ENCODE data around the gene LRRTM4. TPM values are rescaled to one million over a fixed set of nuclear protein-coding genes. Genes with fewer than 3 reads are reported as not detected.

The LRRTM4 gene
- polyA plus RNA-seq, 1 donor (not counting 4 experiments of a cell fraction or from before 2014, with no cell fraction given), result not detected

- FAIRE-seq, result no peak
- dilution Hi-C loops (cut with MboI; ENCODE audit: extremely low pct_ligation_motif_present, low sequenced_read_pairs), result no loop called here
- Histone ChIP-seq H3K4me1 (ENCODE audit: control insufficient read depth, extremely low read depth, insufficient read depth, low read length) (no peaks in the 10 kb centered on the region), H3K36me3 (ENCODE audit: control insufficient read depth in 2 of 2, extremely low read depth in 1 of 2, insufficient read depth in 2 of 2, low read length in 2 of 2) (no peaks in the 10 kb centered on the region), H3K4me2 (ENCODE audit: control insufficient read depth, extremely low read depth, insufficient read depth, low read depth, low read length) (no peak overlapping the region), H3K9me1 (ENCODE audit: control insufficient read depth, extremely low read depth, insufficient read depth, low read length) (no peaks in the 10 kb centered on the region), H3K4me3 (ENCODE audit: control insufficient read depth in 2 of 3, extremely low read depth in 1 of 3, insufficient read depth in 2 of 3, low read depth in 1 of 3, low read length in 3 of 3) (no peak overlapping the region), H3K27ac (ENCODE audit: control insufficient read depth, insufficient read depth, low read length) (no peak overlapping the region), H3K27me3 (ENCODE audit: control insufficient read depth, extremely low read depth, insufficient read depth, low read length) (no peaks in the 10 kb centered on the region), H3K9ac (ENCODE audit: control insufficient read depth, extremely low read depth, insufficient read depth, low read length) (no peak overlapping the region), H3K79me2 (ENCODE audit: control insufficient read depth, insufficient read depth, low read length) (no peaks in the 10 kb centered on the region), H4K20me1 (ENCODE audit: control insufficient read depth, extremely low read depth, insufficient read depth, low read length) (no peaks in the 10 kb centered on the region), H2AFZ (ENCODE audit: control insufficient read depth, low read length) (no peak overlapping the region), H3K9me3 (ENCODE audit: control insufficient read depth, low read depth, low read length) (no peaks in the 10 kb centered on the region)
- no peak for DNase-seq (ENCODE audit: low read depth, low spot score)
- TF ChIP-seq EZH2 (IDR thresholded peaks at IDR 0.05; ENCODE audit: low read length) (no peak), CTCF (optimal IDR thresholded peaks at IDR 0.05 in 1 of 3, IDR thresholded peaks at IDR 0.05 in 1 of 3, conservative IDR thresholded peaks at IDR 0.05 in 1 of 3; ENCODE audit: extremely low read depth in 1 of 3, insufficient read depth in 2 of 3, low read length in 3 of 3) (no peak)
These were observed 516.7 kb downstream of the LRRTM4 start for GRCh38 chr2:77005522-77005921.

- Histone ChIP-seq H3K9me1 (ENCODE audit: control insufficient read depth, extremely low read depth, insufficient read depth, low read length) (no peaks in the 10 kb centered on the region), H3K4me3 (ENCODE audit: control insufficient read depth in 2 of 3, extremely low read depth in 1 of 3, insufficient read depth in 2 of 3, low read depth in 1 of 3, low read length in 3 of 3) (no peak overlapping the region), H3K27me3 (ENCODE audit: control insufficient read depth, extremely low read depth, insufficient read depth, low read length) (no peaks in the 10 kb centered on the region), H2AFZ (ENCODE audit: control insufficient read depth, low read length) (no peak overlapping the region), H3K36me3 (ENCODE audit: control insufficient read depth in 2 of 2, extremely low read depth in 1 of 2, insufficient read depth in 2 of 2, low read length in 2 of 2) (no peaks in the 10 kb centered on the region), H3K9me3 (ENCODE audit: control insufficient read depth, low read depth, low read length) (no peaks in the 10 kb centered on the region), H3K27ac (ENCODE audit: control insufficient read depth, insufficient read depth, low read length) (no peak overlapping the region), H3K4me2 (ENCODE audit: control insufficient read depth, extremely low read depth, insufficient read depth, low read depth, low read length) (no peak overlapping the region), H4K20me1 (ENCODE audit: control insufficient read depth, extremely low read depth, insufficient read depth, low read length) (no peaks in the 10 kb centered on the region), H3K79me2 (ENCODE audit: control insufficient read depth, insufficient read depth, low read length) (no peaks in the 10 kb centered on the region), H3K4me1 (ENCODE audit: control insufficient read depth, extremely low read depth, insufficient read depth, low read length) (no peaks in the 10 kb centered on the region), H3K9ac (ENCODE audit: control insufficient read depth, extremely low read depth, insufficient read depth, low read length) (no peak overlapping the region)
- FAIRE-seq, result no peak
- DNase-seq (ENCODE audit: low read depth, low spot score), result no peak
- dilution Hi-C loops (cut with MboI; ENCODE audit: extremely low pct_ligation_motif_present, low sequenced_read_pairs), result no loop called here
- TF ChIP-seq EZH2 (IDR thresholded peaks at IDR 0.05; ENCODE audit: low read length) (no peak), CTCF (optimal IDR thresholded peaks at IDR 0.05 in 1 of 3, IDR thresholded peaks at IDR 0.05 in 1 of 3, conservative IDR thresholded peaks at IDR 0.05 in 1 of 3; ENCODE audit: extremely low read depth in 1 of 3, insufficient read depth in 2 of 3, low read length in 3 of 3) (no peak)
These were observed 520.3 kb downstream of the LRRTM4 start for GRCh38 chr2:77001895-77002294.
